ENCODE measurements around the gene CHRNA9. TPM values are rescaled to one million over a fixed set of nuclear protein-coding genes. Genes with fewer than 3 reads are reported as not detected.
A peak's percentile ranks its signal among the peaks of the same experiment; 100 is the strongest.

Gene CHRNA9
- total RNA-seq, 1 experiment from 2014 or later, result 2.0 TPM

DNA sequence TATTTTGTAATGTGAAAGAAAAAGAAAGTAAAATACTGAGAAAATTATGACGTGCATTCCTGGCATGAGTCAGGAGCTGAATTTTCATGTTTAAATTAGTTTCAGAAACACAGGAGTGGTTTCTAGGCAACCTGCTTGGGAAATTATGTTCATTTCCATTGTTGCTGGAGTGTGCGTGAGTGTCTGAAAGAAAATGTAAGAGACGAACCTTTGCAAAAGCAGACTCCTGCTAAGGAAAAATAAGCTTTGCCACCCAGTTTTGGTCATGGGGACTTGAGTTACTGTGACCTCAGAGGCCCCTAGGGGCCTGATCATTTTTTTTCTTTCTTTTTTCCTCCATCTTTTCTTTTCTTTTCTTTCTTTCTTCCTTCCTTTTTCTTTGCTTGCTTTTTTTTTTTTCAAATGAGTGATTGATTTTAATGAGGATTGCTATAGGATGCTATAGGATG, 18.8 kb upstream of the CHRNA9 start:
- TF ChIP-seq, protein P1, sequence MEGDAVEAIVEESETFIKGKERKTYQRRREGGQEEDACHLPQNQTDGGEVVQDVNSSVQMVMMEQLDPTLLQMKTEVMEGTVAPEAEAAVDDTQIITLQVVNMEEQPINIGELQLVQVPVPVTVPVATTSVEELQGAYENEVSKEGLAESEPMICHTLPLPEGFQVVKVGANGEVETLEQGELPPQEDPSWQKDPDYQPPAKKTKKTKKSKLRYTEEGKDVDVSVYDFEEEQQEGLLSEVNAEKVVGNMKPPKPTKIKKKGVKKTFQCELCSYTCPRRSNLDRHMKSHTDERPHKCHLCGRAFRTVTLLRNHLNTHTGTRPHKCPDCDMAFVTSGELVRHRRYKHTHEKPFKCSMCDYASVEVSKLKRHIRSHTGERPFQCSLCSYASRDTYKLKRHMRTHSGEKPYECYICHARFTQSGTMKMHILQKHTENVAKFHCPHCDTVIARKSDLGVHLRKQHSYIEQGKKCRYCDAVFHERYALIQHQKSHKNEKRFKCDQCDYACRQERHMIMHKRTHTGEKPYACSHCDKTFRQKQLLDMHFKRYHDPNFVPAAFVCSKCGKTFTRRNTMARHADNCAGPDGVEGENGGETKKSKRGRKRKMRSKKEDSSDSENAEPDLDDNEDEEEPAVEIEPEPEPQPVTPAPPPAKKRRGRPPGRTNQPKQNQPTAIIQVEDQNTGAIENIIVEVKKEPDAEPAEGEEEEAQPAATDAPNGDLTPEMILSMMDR (IDR thresholded peaks at IDR 0.05; ENCODE audit: unreplicated experiment), result no peak
- Mint-ChIP-seq H3K27ac (ENCODE audit: low read depth, unreplicated experiment) (peak overlapping the region; percentile 100), H3K9me3 (ENCODE audit: unreplicated experiment) (no peaks in the 10 kb centered on the region), H3K4me1 (ENCODE audit: insufficient read depth, unreplicated experiment) (peaks cover 53% of the 10 kb centered on the region), H3K4me3 (ENCODE audit: unreplicated experiment) (peak overlapping the region; percentile 85), H3K36me3 (ENCODE audit: insufficient read depth, unreplicated experiment) (peaks cover 14% of the 10 kb centered on the region), H3K27me3 (ENCODE audit: insufficient read depth, unreplicated experiment) (no peaks in the 10 kb centered on the region)
- DNase-seq (ENCODE audit: unreplicated experiment), result peak; percentile 92
- ChIA-PET POLR2A (interaction anchor here (0.7 to 2.7 kb wide), 24 partner anchors 10 to 792 kb away, joined by 3 to 42 read pairs (median 5); partner anchors contain the start of genes N4BP2, PDS5A, RBM47 and UBE2K), CTCF (interaction anchor here (0.6 to 2.8 kb wide), 19 partner anchors 9 to 903 kb away, joined by 3 to 53 read pairs (median 4); partner anchors contain the start of genes CHRNA9 and N4BP2)
- BruUV-seq (replicated peaks), result no TSS peak
- intact Hi-C loops (cut with micrococcal nuclease), result loop anchor here (2.0 to 5.0 kb wide), 2 partner anchors 260 to 339 kb away; partner anchors contain the start of genes N4BP2 and PDS5A

DNA sequence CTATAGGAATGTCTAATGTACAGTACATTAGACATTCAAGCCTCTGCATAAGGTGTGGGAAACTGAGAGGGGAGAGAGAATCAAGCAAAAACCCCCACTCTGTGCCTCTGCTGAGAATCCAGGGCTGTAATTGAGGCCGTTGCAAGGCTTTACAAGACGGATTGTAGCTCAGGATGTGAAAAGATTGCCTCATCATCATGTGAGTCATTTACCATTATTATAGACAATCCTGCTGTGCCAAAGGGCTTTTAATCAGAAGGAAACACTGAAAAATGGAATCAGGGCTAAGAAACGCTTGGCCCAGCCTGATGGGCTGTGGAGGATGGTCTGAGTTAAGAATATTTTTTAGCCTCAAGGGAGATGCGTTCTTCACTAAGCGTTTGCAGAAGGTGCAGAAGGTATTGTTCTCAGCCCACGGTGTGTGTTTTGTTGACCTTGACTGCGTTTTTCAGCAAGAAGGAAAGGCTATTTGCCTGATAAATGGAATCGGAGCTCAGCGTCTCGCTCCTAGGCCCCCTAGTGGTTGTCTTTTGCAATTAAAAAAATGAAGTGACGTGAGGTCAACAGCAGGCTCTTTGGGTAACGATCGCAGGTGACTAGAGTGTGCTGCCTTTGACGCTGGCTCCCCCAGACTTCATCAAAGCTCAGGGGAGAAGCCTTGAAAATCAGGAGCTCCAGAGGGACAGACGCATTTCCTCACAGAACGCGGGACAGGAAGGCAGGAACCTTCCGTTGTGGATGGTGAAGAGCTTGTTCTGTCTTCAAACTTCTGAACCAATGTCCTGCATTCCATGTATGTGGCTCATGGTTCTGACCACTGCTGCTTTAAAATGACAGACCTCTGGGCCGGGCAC, 18.1 kb upstream of the CHRNA9 start:
- ChIA-PET POLR2A (interaction anchor here (0.6 to 2.7 kb wide), 31 partner anchors 9 to 792 kb away, joined by 3 to 42 read pairs (median 4); partner anchors contain the start of genes N4BP2, PDS5A, RBM47 and UBE2K), CTCF (interaction anchor here (0.6 to 2.8 kb wide), 39 partner anchors 9 to 1147 kb away, joined by 3 to 53 read pairs (median 3); partner anchors contain the start of genes CHRNA9 and N4BP2)
- no peaks in the 10 kb centered on the region for H3K27me3 Mint-ChIP-seq (ENCODE audit: insufficient read depth, unreplicated experiment)
- TSS peak; percentile 89 for BruUV-seq (replicated peaks)
- H3K9me3 Mint-ChIP-seq (ENCODE audit: unreplicated experiment), result no peaks in the 10 kb centered on the region
- peaks cover 55% of the 10 kb centered on the region for H3K4me1 Mint-ChIP-seq (ENCODE audit: insufficient read depth, unreplicated experiment)
- intact Hi-C loops (cut with micrococcal nuclease), result loop anchor here (1.0 to 5.0 kb wide), 3 partner anchors 260 to 402 kb away; partner anchors contain the start of genes N4BP2 and PDS5A
- H3K4me3 Mint-ChIP-seq (ENCODE audit: unreplicated experiment), result peak overlapping the region; percentile 85
- TF ChIP-seq, protein P1 (IDR thresholded peaks at IDR 0.05; ENCODE audit: unreplicated experiment), result peak; percentile 61
- DNase-seq (ENCODE audit: unreplicated experiment), result peak; percentile 95
- peak overlapping the region; percentile 100 for H3K27ac Mint-ChIP-seq (ENCODE audit: low read depth, unreplicated experiment)
- peaks cover 14% of the 10 kb centered on the region for H3K36me3 Mint-ChIP-seq (ENCODE audit: insufficient read depth, unreplicated experiment)

DNA sequence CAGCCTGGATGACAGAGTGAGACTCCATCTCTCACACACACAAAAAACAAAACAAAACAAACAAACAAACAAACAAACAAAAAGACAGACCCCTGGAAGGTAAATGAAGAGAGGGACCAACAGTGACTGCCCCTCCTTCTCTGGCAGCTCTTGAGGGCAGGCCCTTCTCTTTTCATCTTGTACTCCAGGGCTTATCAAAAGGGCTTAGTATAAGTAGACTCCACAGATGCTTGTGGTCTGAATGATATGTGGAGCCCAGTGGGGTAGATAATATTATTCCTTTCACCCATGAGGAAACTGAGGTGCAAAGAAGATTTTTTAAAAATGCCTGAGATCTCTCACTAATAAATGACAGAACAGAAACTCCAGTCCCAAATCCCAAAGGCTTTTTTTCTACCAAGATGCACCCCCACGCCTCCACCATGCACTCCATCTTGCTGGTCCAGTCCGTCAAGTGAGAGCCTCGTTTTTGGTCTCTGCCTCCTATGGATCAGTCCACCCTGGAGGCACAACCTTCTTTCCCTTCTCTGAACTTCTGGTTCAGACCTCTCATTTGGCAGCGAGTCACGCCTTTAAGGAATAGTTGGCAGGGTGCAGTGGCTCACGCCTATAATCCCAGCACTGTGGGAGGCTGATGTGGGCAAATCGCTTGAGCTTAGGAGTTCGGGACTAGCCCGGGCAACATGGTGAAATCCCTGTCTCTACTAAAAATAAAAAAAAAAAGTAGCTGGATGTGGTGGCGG, 17.0 kb upstream of the CHRNA9 start:
- peaks cover 14% of the 10 kb centered on the region for H3K36me3 Mint-ChIP-seq (ENCODE audit: insufficient read depth, unreplicated experiment)
- peaks cover 55% of the 10 kb centered on the region for H3K4me1 Mint-ChIP-seq (ENCODE audit: insufficient read depth, unreplicated experiment)
- H3K27ac Mint-ChIP-seq (ENCODE audit: low read depth, unreplicated experiment), result peak overlapping the region; percentile 100
- H3K4me3 Mint-ChIP-seq (ENCODE audit: unreplicated experiment), result no peak overlapping the region
- no peaks in the 10 kb centered on the region for H3K9me3 Mint-ChIP-seq (ENCODE audit: unreplicated experiment)
- ChIA-PET CTCF (interaction anchor here (0.6 to 2.8 kb wide), 31 partner anchors 9 to 1256 kb away, joined by 3 to 53 read pairs (median 3); partner anchors contain the start of gene CHRNA9), POLR2A (interaction anchor here (0.6 to 2.7 kb wide), 13 partner anchors 8 to 310 kb away, joined by 3 to 42 read pairs (median 6); partner anchors contain the start of gene N4BP2)
- BruUV-seq (replicated peaks), result no TSS peak
- H3K27me3 Mint-ChIP-seq (ENCODE audit: insufficient read depth, unreplicated experiment), result no peaks in the 10 kb centered on the region
- TF ChIP-seq, protein P1 (IDR thresholded peaks at IDR 0.05; ENCODE audit: unreplicated experiment), result no peak
- peak; percentile 68 for DNase-seq (ENCODE audit: unreplicated experiment)
- intact Hi-C loops (cut with micrococcal nuclease), result loop anchor here (1.0 to 5.0 kb wide), 3 partner anchors 261 to 401 kb away; partner anchors contain the start of genes N4BP2 and PDS5A

All from MCF 10A (cell line).